ENCODE data around the gene PARG. TPM values are rescaled to one million over a fixed set of nuclear protein-coding genes. Genes with fewer than 3 reads are reported as not detected.
A peak's percentile ranks its signal among the peaks of the same experiment; 100 is the strongest.

The PARG gene
- total and polyA plus RNA-seq, 9 of the 15 experiments (the other 6 are each of a cell fraction or from before 2014, with no cell fraction given), result 8.5 to 49.9 (median 28.8) TPM

GRCh38 chr10:49941447-49942338, at the start of gene PARG, which contains the start of gene TIMM23B (continued):
- peak; percentile 48 for TF ChIP-seq PKNOX1 (IDR thresholded peaks at IDR 0.05)
- peak; percentile 60; the same call in 1 of the 2 replicates for TF ChIP-seq ETS1 (conservative IDR thresholded peaks at IDR 0.05; ENCODE audit: control insufficient read depth, low read depth, low read length)
- peak; percentile 91 for TF ChIP-seq POLR2G (IDR thresholded peaks at IDR 0.05; ENCODE audit: low read depth, low read length)
- TF ChIP-seq YY1 (IDR thresholded peaks at IDR 0.05; ENCODE audit: borderline replicate concordance in 1 of 3, control insufficient read depth in 1 of 3, extremely low read depth in 1 of 3, insufficient read depth in 3 of 3, insufficient read length in 1 of 3, insufficient replicate concordance in 2 of 3, low read depth in 1 of 3, low read length in 2 of 3), result peak in 1 of 3 experiments; percentile 60
- peak; percentile 82 for TF ChIP-seq ELF4 (CRISPR knock-in tag; IDR thresholded peaks at IDR 0.05)
- TF ChIP-seq ARID4B (CRISPR knock-in tag; IDR thresholded peaks at IDR 0.05), result peak; percentile 85
- TF ChIP-seq GMEB1 (CRISPR knock-in tag; IDR thresholded peaks at IDR 0.05), result peak; percentile 29; the same call in 1 of the 2 replicates
- peak; percentile 85; the same call in 1 of the 2 replicates for TF ChIP-seq ATF6 (CRISPR knock-in tag; IDR thresholded peaks at IDR 0.05)
- peak; percentile 95 for TF ChIP-seq SAP30 (IDR thresholded peaks at IDR 0.05; ENCODE audit: borderline replicate concordance, insufficient read depth, low read depth, low read length, poor library complexity, severe bottlenecking)
- TF ChIP-seq CREB3L1 (IDR thresholded peaks at IDR 0.05; ENCODE audit: borderline replicate concordance, low read depth), result peak; percentile 19; the same call in 1 of the 2 replicates
- TF ChIP-seq POLR2B (IDR thresholded peaks at IDR 0.05; ENCODE audit: low read depth, partially characterized antibody), result peak; percentile 65

Data from K562 (cell line).